ENCODE results near the gene VPS4A.

The VPS4A gene

DNA sequence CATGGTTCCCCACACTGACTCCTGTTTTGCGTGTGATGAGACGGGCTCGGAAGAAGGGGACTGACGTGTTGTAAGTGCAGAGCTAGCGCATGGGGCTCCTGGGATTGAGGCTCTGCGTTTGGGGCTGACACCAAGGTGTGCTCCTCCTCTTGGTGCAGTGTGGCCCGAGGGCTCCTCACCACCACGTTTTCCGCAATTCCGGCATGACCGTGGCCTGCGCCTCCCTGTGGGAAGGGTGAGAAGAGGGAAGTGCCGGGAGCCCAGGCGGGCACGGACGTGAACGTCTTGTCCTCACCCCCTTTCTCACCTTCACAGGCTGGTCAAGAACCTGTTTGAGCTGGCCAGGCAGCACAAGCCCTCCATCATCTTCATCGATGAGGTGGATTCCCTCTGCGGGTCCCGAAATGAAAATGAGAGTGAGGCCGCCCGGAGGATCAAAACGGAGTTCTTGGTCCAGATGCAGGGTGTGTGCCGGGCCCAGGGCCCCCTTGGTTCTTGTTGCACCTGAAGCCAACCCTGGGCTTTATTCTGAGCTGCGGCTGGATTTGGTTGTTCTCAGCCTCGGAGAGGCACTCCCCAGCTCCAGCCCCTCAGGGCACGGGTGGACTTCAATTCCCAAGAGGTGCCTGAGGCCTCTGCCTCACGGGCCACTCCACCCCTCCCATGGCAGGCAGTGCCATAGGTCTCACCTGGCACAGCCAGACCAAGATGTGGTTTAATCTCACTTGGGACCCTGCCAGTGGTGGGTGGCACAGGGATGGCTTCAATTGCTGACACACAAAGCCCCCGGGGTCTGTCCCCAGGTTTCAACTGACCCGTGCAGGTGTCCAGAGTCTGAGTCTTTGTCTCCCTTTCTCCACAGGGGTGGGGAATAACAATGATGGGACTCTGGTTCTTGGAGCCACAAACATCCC is 8.9 kb downstream of the VPS4A start:
- no peaks in the 10 kb centered on the region for H3K27me3 ChIP-seq
- TF ChIP-seq, protein P1, sequence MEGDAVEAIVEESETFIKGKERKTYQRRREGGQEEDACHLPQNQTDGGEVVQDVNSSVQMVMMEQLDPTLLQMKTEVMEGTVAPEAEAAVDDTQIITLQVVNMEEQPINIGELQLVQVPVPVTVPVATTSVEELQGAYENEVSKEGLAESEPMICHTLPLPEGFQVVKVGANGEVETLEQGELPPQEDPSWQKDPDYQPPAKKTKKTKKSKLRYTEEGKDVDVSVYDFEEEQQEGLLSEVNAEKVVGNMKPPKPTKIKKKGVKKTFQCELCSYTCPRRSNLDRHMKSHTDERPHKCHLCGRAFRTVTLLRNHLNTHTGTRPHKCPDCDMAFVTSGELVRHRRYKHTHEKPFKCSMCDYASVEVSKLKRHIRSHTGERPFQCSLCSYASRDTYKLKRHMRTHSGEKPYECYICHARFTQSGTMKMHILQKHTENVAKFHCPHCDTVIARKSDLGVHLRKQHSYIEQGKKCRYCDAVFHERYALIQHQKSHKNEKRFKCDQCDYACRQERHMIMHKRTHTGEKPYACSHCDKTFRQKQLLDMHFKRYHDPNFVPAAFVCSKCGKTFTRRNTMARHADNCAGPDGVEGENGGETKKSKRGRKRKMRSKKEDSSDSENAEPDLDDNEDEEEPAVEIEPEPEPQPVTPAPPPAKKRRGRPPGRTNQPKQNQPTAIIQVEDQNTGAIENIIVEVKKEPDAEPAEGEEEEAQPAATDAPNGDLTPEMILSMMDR (IDR thresholded peaks at IDR 0.05), result no peak
- H3K27ac ChIP-seq, result no peak overlapping the region
- no peaks in the 10 kb centered on the region for H3K4me1 ChIP-seq (ENCODE audit: control insufficient read depth in 1 of 2, insufficient read depth in 1 of 2, low read depth in 1 of 2, low read length in 1 of 2)
- H3K9me3 ChIP-seq, result no peaks in the 10 kb centered on the region
- no peak overlapping the region for H3K4me3 ChIP-seq (ENCODE audit: low read depth in 1 of 2, low read length in 1 of 2)
- peaks cover 97% of the 10 kb centered on the region for H3K36me3 ChIP-seq

DNA sequence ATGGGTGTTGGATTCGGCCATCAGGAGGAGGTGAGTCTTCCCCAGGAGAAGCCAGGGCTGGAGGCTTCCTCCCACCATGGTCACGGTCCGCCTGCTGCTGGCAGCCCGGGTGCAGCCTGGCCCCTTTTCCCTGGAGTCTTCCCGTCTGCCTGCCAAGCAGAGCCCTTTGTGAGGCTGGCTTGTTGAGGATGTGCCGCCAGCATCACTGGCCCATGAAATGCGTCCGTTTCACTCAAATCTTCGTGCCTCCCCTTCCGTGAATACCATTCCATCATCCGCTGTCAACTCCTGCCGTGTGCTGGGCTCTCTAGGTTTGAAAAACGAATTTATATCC is 9.6 kb downstream of the VPS4A start:
- H3K36me3 ChIP-seq, result peaks cover 97% of the 10 kb centered on the region
- H3K27ac ChIP-seq, result no peak overlapping the region
- H3K9me3 ChIP-seq, result no peaks in the 10 kb centered on the region
- no peak overlapping the region for H3K4me3 ChIP-seq (ENCODE audit: low read depth in 1 of 2, low read length in 1 of 2)
- no peaks in the 10 kb centered on the region for H3K4me1 ChIP-seq (ENCODE audit: control insufficient read depth in 1 of 2, insufficient read depth in 1 of 2, low read depth in 1 of 2, low read length in 1 of 2)
- H3K27me3 ChIP-seq, result no peaks in the 10 kb centered on the region
- TF ChIP-seq, protein P1 (IDR thresholded peaks at IDR 0.05), result no peak

DNA sequence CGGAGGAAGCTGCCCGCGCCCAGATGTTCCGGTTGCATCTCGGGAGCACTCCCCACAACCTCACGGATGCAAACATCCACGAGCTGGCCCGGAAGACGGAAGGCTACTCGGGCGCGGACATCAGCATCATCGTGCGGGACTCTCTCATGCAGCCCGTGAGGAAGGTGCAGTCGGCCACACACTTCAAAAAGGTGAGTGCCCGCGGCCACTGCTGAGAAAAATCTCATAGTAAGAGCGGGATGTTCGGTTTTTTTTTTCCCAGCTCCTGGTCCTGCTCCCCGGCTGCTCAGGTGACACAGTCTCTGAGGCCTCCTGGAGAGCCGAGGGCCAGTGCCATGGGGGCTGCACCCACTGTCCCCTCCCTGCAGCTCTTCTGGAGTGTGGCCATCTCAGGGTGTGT is 9.9 kb downstream of the VPS4A start:
- Histone ChIP-seq H3K27ac (no peak overlapping the region), H3K9me3 (no peaks in the 10 kb centered on the region), H3K4me3 (ENCODE audit: low read depth in 1 of 2, low read length in 1 of 2) (no peak overlapping the region), H3K27me3 (no peaks in the 10 kb centered on the region), H3K4me1 (ENCODE audit: control insufficient read depth in 1 of 2, insufficient read depth in 1 of 2, low read depth in 1 of 2, low read length in 1 of 2) (no peaks in the 10 kb centered on the region), H3K36me3 (peaks cover 97% of the 10 kb centered on the region)
- TF ChIP-seq, protein P1 (IDR thresholded peaks at IDR 0.05), result no peak

DNA sequence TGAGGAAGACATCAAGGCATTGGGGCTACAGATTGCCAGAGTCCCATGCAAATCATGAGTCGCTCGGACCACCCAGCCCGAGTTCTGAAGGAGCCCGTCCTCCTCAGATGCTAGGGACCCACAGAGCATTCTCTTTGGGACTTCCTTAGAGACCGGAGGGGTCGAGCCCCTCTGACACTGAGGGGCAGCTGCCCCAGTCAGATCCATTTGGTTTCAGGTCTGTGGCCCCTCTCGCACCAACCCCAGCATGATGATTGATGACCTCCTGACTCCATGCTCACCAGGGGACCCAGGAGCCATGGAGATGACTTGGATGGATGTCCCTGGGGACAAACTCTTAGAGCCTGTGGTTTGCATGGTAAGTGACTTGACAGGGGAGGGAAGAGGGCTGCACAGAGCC is 11.2 kb downstream of the VPS4A start:
- H3K27ac ChIP-seq, result no peak overlapping the region
- peaks cover 91% of the 10 kb centered on the region for H3K36me3 ChIP-seq
- TF ChIP-seq, protein P1 (IDR thresholded peaks at IDR 0.05), result no peak

DNA sequence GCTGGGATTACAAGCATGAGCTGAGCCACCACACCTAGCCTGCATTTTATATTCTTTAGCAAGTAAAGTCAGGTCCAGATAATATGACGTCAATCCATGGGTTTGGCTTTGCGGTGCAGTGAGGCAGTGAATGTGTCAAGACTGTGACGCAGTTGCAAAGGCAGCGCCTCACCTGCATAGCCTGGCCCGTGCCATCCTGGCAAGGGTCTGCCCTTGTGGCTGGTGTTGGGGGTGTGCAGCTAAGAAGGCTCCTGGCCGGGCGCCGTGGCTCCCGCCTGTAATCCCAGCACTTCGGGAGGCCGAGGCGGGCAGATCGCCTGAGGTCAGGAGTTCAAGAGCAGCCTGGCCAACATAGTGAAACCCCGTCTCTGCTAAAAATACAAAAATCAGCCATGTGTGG is 12.3 kb downstream of the VPS4A start:
- no peak overlapping the region for H3K4me3 ChIP-seq (ENCODE audit: low read depth in 1 of 2, low read length in 1 of 2)
- TF ChIP-seq, protein P1 (IDR thresholded peaks at IDR 0.05), result no peak
- no peaks in the 10 kb centered on the region for H3K4me1 ChIP-seq (ENCODE audit: control insufficient read depth in 1 of 2, insufficient read depth in 1 of 2, low read depth in 1 of 2, low read length in 1 of 2)
- no peaks in the 10 kb centered on the region for H3K27me3 ChIP-seq
- no peaks in the 10 kb centered on the region for H3K9me3 ChIP-seq
- peaks cover 86% of the 10 kb centered on the region for H3K36me3 ChIP-seq
- no peak overlapping the region for H3K27ac ChIP-seq

More for the DNA sequence above, 11.2 kb downstream of the VPS4A start:
- no peaks in the 10 kb centered on the region for H3K4me1 ChIP-seq (ENCODE audit: control insufficient read depth in 1 of 2, insufficient read depth in 1 of 2, low read depth in 1 of 2, low read length in 1 of 2)
- no peaks in the 10 kb centered on the region for H3K9me3 ChIP-seq
- no peaks in the 10 kb centered on the region for H3K27me3 ChIP-seq
- no peak overlapping the region for H3K4me3 ChIP-seq (ENCODE audit: low read depth in 1 of 2, low read length in 1 of 2)

All from neutrophil (primary cell).